ENCODE results near the gene MLLT6. TPM values are rescaled to one million over a fixed set of nuclear protein-coding genes. Genes with fewer than 3 reads are reported as not detected.

MLLT6 gene
- total and polyA plus RNA-seq, 2 of the 13 experiments (the other 11 are each of a cell fraction or from before 2014, with no cell fraction given): 50.7 to 69.5 TPM

- TF ChIP-seq TRIM24 (CRISPR knock-in tag; IDR thresholded peaks at IDR 0.05) (no peak), ELF1 (CRISPR knock-in tag; IDR thresholded peaks at IDR 0.05) (peak; percentile 60), CAMTA2 (CRISPR knock-in tag; IDR thresholded peaks at IDR 0.05; ENCODE audit: borderline replicate concordance) (no peak), ZNF605 (CRISPR knock-in tag; IDR thresholded peaks at IDR 0.05) (no peak; the same call in 1 of the 2 replicates), KAT8 (CRISPR knock-in tag; IDR thresholded peaks at IDR 0.05) (no peak), ZNF724P (CRISPR knock-in tag; IDR thresholded peaks at IDR 0.05; ENCODE audit: borderline replicate concordance) (no peak), ZNF709 (CRISPR knock-in tag; IDR thresholded peaks at IDR 0.05) (peak; percentile 63; the same call in 1 of the 2 replicates), GTF3A (CRISPR knock-in tag; conservative IDR thresholded peaks at IDR 0.05) (no peak), CEBPZ (IDR thresholded peaks at IDR 0.05; ENCODE audit: low read length) (no peak), GABPB1 (CRISPR knock-in tag; IDR thresholded peaks at IDR 0.05) (peak; percentile 71), FOXA3 (CRISPR knock-in tag; IDR thresholded peaks at IDR 0.05) (no peak; the same call in 1 of the 2 replicates), SATB2 (CRISPR knock-in tag; IDR thresholded peaks at IDR 0.05) (no peak), ZNF652 (CRISPR knock-in tag; IDR thresholded peaks at IDR 0.05; ENCODE audit: borderline replicate concordance, low read depth) (no peak; the same call in 1 of the 2 replicates), MNT (IDR thresholded peaks at IDR 0.05) (no peak), ZNF766 (CRISPR knock-in tag; IDR thresholded peaks at IDR 0.05; ENCODE audit: borderline replicate concordance) (no peak), SETDB1 (CRISPR knock-in tag; IDR thresholded peaks at IDR 0.05; ENCODE audit: borderline replicate concordance) (no peak), KLF16 (CRISPR knock-in tag; IDR thresholded peaks at IDR 0.05) (peak in 1 of 2 experiments; percentile 52; a peak in 1 of 4 replicates), ZNF263 (CRISPR knock-in tag; IDR thresholded peaks at IDR 0.05) (peak; percentile 72), POGK (CRISPR knock-in tag; conservative IDR thresholded peaks at IDR 0.05) (no peak), ZFX (CRISPR knock-in tag; IDR thresholded peaks at IDR 0.05; ENCODE audit: low read depth) (no peak; the same call in 1 of the 2 replicates), SAFB2 (CRISPR knock-in tag; IDR thresholded peaks at IDR 0.05; ENCODE audit: borderline replicate concordance, low read depth) (no peak), ZNF510 (CRISPR knock-in tag; IDR thresholded peaks at IDR 0.05; ENCODE audit: low read depth) (no peak)
Observed at GRCh38 chr17:38705803-38706504, 881 bp downstream of the MLLT6 start (continued).

All from HepG2 (cell line).